Measurements from ENCODE around the gene RAET1L.
"Not testable (repeated sequence)": the region's sequence is repeated elsewhere in the genome, so short reads cannot be mapped to it uniquely, and the experiment has no call there.

GRCh38 chr6:150012846-150013784, 12.2 kb downstream of the RAET1L start:
- not testable (repeated sequence) for TF ChIP-seq CBX5 (IDR thresholded peaks at IDR 0.05; ENCODE audit: low read depth); RFX5 (IDR thresholded peaks at IDR 0.05; ENCODE audit: low read depth, low read length)
